Lower leg skin (tissue), 3 donors: ENCODE measurements around the gene PACS2.

ENCODE experiments used
- POLR2A ChIP-seq, 2 donors: fragments of 450-650 bp; IDR thresholded peaks; one replicate each; pipeline ENCODE4 v1.6.1; 2016 to 2017; ENCODE audit warnings: antibody characterized with exemption in 2 of 2, mild to moderate bottlenecking in 1 of 2, moderate library complexity in 1 of 2
- TF ChIP-seq, protein P1 (sequence below), 3 donors: fragments of 450-650 bp; IDR thresholded peaks; one replicate each; pipeline ENCODE4 v1.5.1; 2016; ENCODE audit warnings: antibody characterized with exemption in 3 of 3, mild to moderate bottlenecking in 3 of 3, moderate library complexity in 2 of 3

DNA sequence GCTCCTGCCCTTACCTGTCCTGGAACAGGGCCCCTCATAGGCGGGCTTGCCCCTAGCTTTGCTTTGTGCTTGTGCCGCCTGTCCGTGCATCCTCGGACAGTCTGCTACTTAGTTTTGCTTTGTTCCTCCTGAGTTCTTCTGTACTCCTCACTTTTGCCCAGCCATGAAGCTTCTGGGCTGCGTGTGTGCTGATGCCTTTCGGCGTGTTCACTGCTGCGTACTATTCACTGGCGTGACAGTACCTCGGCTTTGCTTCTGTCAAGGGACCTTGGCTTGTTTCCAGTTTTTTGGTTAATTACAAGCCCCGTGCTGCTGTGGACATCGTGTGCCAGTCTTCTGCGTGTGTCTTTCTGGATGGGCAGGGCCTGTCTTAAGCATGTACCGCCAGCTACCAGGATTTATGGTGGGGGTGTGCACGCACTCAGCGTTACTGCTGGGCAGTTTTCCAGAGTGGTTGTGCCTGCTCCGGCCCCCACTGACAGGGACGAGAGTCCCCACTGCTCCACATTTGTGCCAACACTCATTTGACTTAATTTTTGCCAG lies 2.5 kb downstream of the PACS2 start:
- TF ChIP-seq, protein P1, sequence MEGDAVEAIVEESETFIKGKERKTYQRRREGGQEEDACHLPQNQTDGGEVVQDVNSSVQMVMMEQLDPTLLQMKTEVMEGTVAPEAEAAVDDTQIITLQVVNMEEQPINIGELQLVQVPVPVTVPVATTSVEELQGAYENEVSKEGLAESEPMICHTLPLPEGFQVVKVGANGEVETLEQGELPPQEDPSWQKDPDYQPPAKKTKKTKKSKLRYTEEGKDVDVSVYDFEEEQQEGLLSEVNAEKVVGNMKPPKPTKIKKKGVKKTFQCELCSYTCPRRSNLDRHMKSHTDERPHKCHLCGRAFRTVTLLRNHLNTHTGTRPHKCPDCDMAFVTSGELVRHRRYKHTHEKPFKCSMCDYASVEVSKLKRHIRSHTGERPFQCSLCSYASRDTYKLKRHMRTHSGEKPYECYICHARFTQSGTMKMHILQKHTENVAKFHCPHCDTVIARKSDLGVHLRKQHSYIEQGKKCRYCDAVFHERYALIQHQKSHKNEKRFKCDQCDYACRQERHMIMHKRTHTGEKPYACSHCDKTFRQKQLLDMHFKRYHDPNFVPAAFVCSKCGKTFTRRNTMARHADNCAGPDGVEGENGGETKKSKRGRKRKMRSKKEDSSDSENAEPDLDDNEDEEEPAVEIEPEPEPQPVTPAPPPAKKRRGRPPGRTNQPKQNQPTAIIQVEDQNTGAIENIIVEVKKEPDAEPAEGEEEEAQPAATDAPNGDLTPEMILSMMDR (IDR thresholded peaks at IDR 0.05): no peak
- no peak for TF ChIP-seq POLR2A (IDR thresholded peaks at IDR 0.05)
